Measurements from ENCODE around the gene MRPL20. TPM values are rescaled to one million over a fixed set of nuclear protein-coding genes. Genes with fewer than 3 reads are reported as not detected.

The MRPL20 gene
- polyA plus RNA-seq, 3 donors: 84.3 to 186 (median 156) TPM

GRCh38 chr1:1354271-1355247 is 52.5 kb downstream of the MRPL20 start:
- Mint-ChIP-seq H3K36me3 (peaks cover 0 to 6% of the 10 kb centered on the region in 2 donors), H3K27ac (peak overlapping the region in 1 of 7 donors; percentile 57), H3K27me3 (ENCODE audit: low read depth in 3 of 3) (peaks cover 54 to 83% (median 65%) of the 10 kb centered on the region in 3 donors), H3K4me1 (peaks cover 4% of the 10 kb centered on the region), H3K9me3 (peaks cover 0 to 10% (median 5%) of the 10 kb centered on the region in 7 donors), H3K4me3 (peak overlapping the region; percentile 24 to 73)
- Histone ChIP-seq H3K4me3 (replicated peaks in 1 of 3; ENCODE audit: low read depth in 2 of 3, low read length in 3 of 3) (no peak overlapping the region), H3K4me2 (replicated peaks; ENCODE audit: extremely low read depth, low read length, poor library complexity, severe bottlenecking) (peak overlapping the region; percentile 15), H3K27me3 (ENCODE audit: control insufficient read depth in 2 of 2, insufficient read depth in 2 of 2, low read length in 2 of 2) (peaks cover 11 to 66% of the 10 kb centered on the region in 2 donors), H3K9ac (ENCODE audit: insufficient read depth, low read length, poor library complexity, severe bottlenecking) (no peak overlapping the region), H3K36me3 (replicated peaks in 1 of 2; ENCODE audit: control insufficient read depth in 1 of 2, insufficient read depth in 2 of 2, low read length in 2 of 2) (no peaks in the 10 kb centered on the region), H3K79me2 (ENCODE audit: insufficient read depth, low read length) (no peaks in the 10 kb centered on the region), H3K4me1 (ENCODE audit: control insufficient read depth in 1 of 2, insufficient read depth in 2 of 2, low read length in 2 of 2) (no peaks in the 10 kb centered on the region), H4K20me1 (ENCODE audit: insufficient read depth, low read length) (peaks cover 2% of the 10 kb centered on the region), H3K27ac (ENCODE audit: low read depth in 1 of 2, low read length in 2 of 2) (no peak overlapping the region), H2AFZ (ENCODE audit: insufficient read depth, low read depth, low read length, poor library complexity, severe bottlenecking) (no peak overlapping the region), H3K9me3 (replicated peaks in 1 of 2; ENCODE audit: control insufficient read depth in 1 of 2, insufficient read depth in 1 of 2, low read length in 2 of 2) (no peaks in the 10 kb centered on the region)
- TF ChIP-seq, protein P1, sequence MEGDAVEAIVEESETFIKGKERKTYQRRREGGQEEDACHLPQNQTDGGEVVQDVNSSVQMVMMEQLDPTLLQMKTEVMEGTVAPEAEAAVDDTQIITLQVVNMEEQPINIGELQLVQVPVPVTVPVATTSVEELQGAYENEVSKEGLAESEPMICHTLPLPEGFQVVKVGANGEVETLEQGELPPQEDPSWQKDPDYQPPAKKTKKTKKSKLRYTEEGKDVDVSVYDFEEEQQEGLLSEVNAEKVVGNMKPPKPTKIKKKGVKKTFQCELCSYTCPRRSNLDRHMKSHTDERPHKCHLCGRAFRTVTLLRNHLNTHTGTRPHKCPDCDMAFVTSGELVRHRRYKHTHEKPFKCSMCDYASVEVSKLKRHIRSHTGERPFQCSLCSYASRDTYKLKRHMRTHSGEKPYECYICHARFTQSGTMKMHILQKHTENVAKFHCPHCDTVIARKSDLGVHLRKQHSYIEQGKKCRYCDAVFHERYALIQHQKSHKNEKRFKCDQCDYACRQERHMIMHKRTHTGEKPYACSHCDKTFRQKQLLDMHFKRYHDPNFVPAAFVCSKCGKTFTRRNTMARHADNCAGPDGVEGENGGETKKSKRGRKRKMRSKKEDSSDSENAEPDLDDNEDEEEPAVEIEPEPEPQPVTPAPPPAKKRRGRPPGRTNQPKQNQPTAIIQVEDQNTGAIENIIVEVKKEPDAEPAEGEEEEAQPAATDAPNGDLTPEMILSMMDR (IDR thresholded peaks at IDR 0.05): no peak
- intact Hi-C loops (cut with micrococcal nuclease): no loop called here
- WGBS (ENCODE audit: insufficient coverage): 16% methylated on average over 106 of the region's 116 CpGs
- DNase-seq: no peak

DNA sequence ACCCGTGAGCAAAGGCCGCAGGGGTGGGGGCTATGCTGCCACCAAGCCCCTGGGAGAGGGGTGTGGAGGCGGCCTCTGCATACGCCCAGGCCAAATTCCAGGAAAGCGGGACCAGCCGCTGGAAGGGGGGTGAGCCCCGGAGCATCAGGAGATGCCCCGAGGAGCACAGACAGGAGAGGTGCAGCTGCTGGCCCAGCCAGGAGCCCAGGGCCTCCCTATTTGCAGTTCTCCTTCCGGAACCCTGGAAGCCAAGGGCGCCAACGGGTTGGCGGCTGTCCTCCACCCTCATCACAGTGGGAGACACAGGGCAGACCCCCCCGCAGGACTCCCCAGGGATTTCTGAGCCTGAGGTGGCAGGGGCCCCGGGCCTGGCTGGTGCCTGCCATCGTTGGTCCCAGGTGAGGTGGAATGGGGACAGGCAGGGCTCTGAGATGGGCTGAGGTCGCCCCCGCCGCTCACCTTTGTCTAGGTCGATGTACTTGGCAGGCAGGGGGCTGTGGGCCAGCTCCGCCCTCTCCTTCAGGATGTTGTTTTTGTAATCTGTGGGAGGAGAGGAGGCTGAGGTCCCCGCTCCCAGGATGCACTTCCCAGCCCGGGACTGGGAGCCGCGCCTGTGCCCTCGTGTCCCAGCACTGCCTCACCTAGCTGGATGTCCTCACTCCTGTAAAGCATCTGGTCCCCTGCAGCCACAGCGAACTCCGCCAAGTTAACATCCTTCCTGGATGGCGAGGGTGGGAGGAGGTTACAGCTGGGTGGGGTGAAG is 53.5 kb downstream of the MRPL20 start:
- Mint-ChIP-seq H3K36me3 (peaks cover 0 to 6% of the 10 kb centered on the region in 2 donors), H3K27me3 (ENCODE audit: low read depth in 3 of 3) (peaks cover 46 to 73% (median 56%) of the 10 kb centered on the region in 3 donors), H3K4me1 (peaks cover 4% of the 10 kb centered on the region), H3K4me3 (peak overlapping the region in 1 of 2 donors; percentile 73), H3K9me3 (peaks cover 0 to 10% (median 5%) of the 10 kb centered on the region in 7 donors), H3K27ac (no peak overlapping the region)
- no peak overlapping the region for H2AFZ ChIP-seq (ENCODE audit: insufficient read depth, low read depth, low read length, poor library complexity, severe bottlenecking)
- H3K36me3 ChIP-seq (replicated peaks in 1 of 2; ENCODE audit: control insufficient read depth in 1 of 2, insufficient read depth in 2 of 2, low read length in 2 of 2): no peaks in the 10 kb centered on the region
- TF ChIP-seq, protein P1 (IDR thresholded peaks at IDR 0.05): no peak
- H3K4me3 ChIP-seq (replicated peaks in 1 of 3; ENCODE audit: low read depth in 2 of 3, low read length in 3 of 3): no peak overlapping the region
- intact Hi-C loops (cut with micrococcal nuclease): no loop called here
- no peaks in the 10 kb centered on the region for H3K79me2 ChIP-seq (ENCODE audit: insufficient read depth, low read length)
- peaks cover 11 to 56% of the 10 kb centered on the region in 2 donors for H3K27me3 ChIP-seq (ENCODE audit: control insufficient read depth in 2 of 2, insufficient read depth in 2 of 2, low read length in 2 of 2)
- DNase-seq: no peak
- no peak overlapping the region for H3K9ac ChIP-seq (ENCODE audit: insufficient read depth, low read length, poor library complexity, severe bottlenecking)
- 26% methylated on average over 14 of the region's 28 CpGs for WGBS (ENCODE audit: insufficient coverage)
- H3K9me3 ChIP-seq (replicated peaks in 1 of 2; ENCODE audit: control insufficient read depth in 1 of 2, insufficient read depth in 1 of 2, low read length in 2 of 2): no peaks in the 10 kb centered on the region
- no peak overlapping the region for H3K27ac ChIP-seq (ENCODE audit: low read depth in 1 of 2, low read length in 2 of 2)
- no peak overlapping the region for H3K4me2 ChIP-seq (replicated peaks; ENCODE audit: extremely low read depth, low read length, poor library complexity, severe bottlenecking)
- H4K20me1 ChIP-seq (ENCODE audit: insufficient read depth, low read length): peaks cover 2% of the 10 kb centered on the region
- H3K4me1 ChIP-seq (ENCODE audit: control insufficient read depth in 1 of 2, insufficient read depth in 2 of 2, low read length in 2 of 2): peaks cover 0 to 2% of the 10 kb centered on the region in 2 donors

Data from CD14-positive monocyte (primary cell).